Karpas-422 (cell line): ENCODE data around the gene C10orf90. TPM values are rescaled to one million over a fixed set of nuclear protein-coding genes. Genes with fewer than 3 reads are reported as not detected.

Experiments
- DNase-seq: peaks from one replicate; pipeline ENCODE4 v3.0.0-alpha.2; 2015
- H2AFZ ChIP-seq: fragments of 200-600 bp; sonication (generic); 2 replicates; pipeline ENCODE4 v1.6.1; 2014; ENCODE audit warnings: antibody characterized with exemption, low read length, mixed read lengths
- H3K27ac ChIP-seq: fragments of 200-600 bp; sonication (generic); 2 replicates; pipeline ENCODE4 v1.5.1; 2014; ENCODE audit warnings: mild to moderate bottlenecking, low read length, moderate library complexity
- H3K27me3 ChIP-seq: fragments of 200-600 bp; sonication (generic); 2 replicates; pipeline ENCODE4 v1.6.1; 2014; ENCODE audit warnings: low read length, mixed read lengths
- H3K36me3 ChIP-seq: fragments of 200-600 bp; sonication (generic); 2 replicates; pipeline ENCODE4 v1.6.1; 2014; ENCODE audit warnings: low read length, mixed read lengths; ENCODE audit not compliant: insufficient read depth
- H3K4me1 ChIP-seq: fragments of 200-600 bp; sonication (generic); 2 replicates; pipeline ENCODE4 v1.6.1; 2014; ENCODE audit warnings: mild to moderate bottlenecking, low read length, mixed read lengths
- H3K4me2 ChIP-seq: fragments of 200-600 bp; sonication (generic); 2 replicates; pipeline ENCODE4 v1.6.1; 2014; ENCODE audit warnings: low read length, low read depth, mild to moderate bottlenecking; ENCODE audit not compliant: poor library complexity, severe bottlenecking
- H3K4me3 ChIP-seq: fragments of 200-600 bp; sonication (generic); 2 replicates; pipeline ENCODE4 v1.5.1; 2014; ENCODE audit warnings: mild to moderate bottlenecking, antibody characterized with exemption, low read length, mixed read lengths
- H3K79me2 ChIP-seq: fragments of 200-600 bp; sonication (generic); 2 replicates; pipeline ENCODE4 v1.6.1; 2014; ENCODE audit warnings: mild to moderate bottlenecking, low read length, mixed read lengths
- H3K9ac ChIP-seq: fragments of 200-600 bp; sonication (generic); 2 replicates; pipeline ENCODE4 v1.6.0; 2014; ENCODE audit warnings: low read length
- H3K9me2 ChIP-seq: fragments of 200-600 bp; sonication (generic), shearing (Covaris generic); replicated peaks from 2 replicates; pipeline ENCODE4 v1.6.0; 2014; ENCODE audit warnings: mild to moderate bottlenecking, low read length, moderate library complexity; ENCODE audit not compliant: insufficient read depth
- H3K9me3 ChIP-seq: fragments of 300-700, 200-600 bp; sonication (generic); 2 replicates; pipeline ENCODE4 v1.6.1; 2014; ENCODE audit warnings: low read length, mixed read lengths
- H4K20me1 ChIP-seq: fragments of 200-600 bp; sonication (generic); 2 replicates; pipeline ENCODE4 v1.6.1; 2014; ENCODE audit warnings: mild to moderate bottlenecking, antibody characterized with exemption, low read length, low read depth; ENCODE audit not compliant: insufficient read depth
- total RNA-seq: library from RNA; depleted of rRNA; stranded (reverse); fragments of >200 nt; shearing (Covaris generic); gene quantifications from 2 replicates; pipeline ENCODE4 v1.2.3, GENCODE V29; 2014; ENCODE audit warnings: low replicate concordance

The C10orf90 gene
- total RNA-seq, 1 experiment from 2014 or later: not detected

- Histone ChIP-seq H3K79me2 (no peaks in the 10 kb centered on the region), H3K27me3 (no peaks in the 10 kb centered on the region), H3K9me2 (no peaks in the 10 kb centered on the region), H3K4me3 (no peak overlapping the region), H3K4me2 (no peak overlapping the region), H3K36me3 (no peaks in the 10 kb centered on the region), H3K9me3 (no peaks in the 10 kb centered on the region), H3K4me1 (no peaks in the 10 kb centered on the region), H3K9ac (no peak overlapping the region), H3K27ac (no peak overlapping the region), H2AFZ (no peak overlapping the region), H4K20me1 (no peaks in the 10 kb centered on the region)
- DNase-seq: no peak
These were observed 149.1 kb downstream of the C10orf90 start for GRCh38 chr10:126521399-126521798.

- H3K27me3 ChIP-seq: no peaks in the 10 kb centered on the region
- no peaks in the 10 kb centered on the region for H3K9me2 ChIP-seq
- no peak overlapping the region for H3K9ac ChIP-seq
- H2AFZ ChIP-seq: no peak overlapping the region
- no peaks in the 10 kb centered on the region for H3K36me3 ChIP-seq
- no peak overlapping the region for H3K27ac ChIP-seq
- no peaks in the 10 kb centered on the region for H3K9me3 ChIP-seq
- H3K4me3 ChIP-seq: no peak overlapping the region
- H3K4me2 ChIP-seq: no peak overlapping the region
- H3K4me1 ChIP-seq: no peaks in the 10 kb centered on the region
- no peaks in the 10 kb centered on the region for H3K79me2 ChIP-seq
- H4K20me1 ChIP-seq: no peaks in the 10 kb centered on the region
- no peak for DNase-seq
These were observed 149.7 kb downstream of the C10orf90 start for GRCh38 chr10:126520751-126521317.

GRCh38 chr10:126519992-126520391 lies 150.5 kb downstream of the C10orf90 start:
- H3K27me3 ChIP-seq: no peaks in the 10 kb centered on the region
- no peak overlapping the region for H3K4me2 ChIP-seq
- no peaks in the 10 kb centered on the region for H3K9me2 ChIP-seq
- H3K27ac ChIP-seq: no peak overlapping the region
- H2AFZ ChIP-seq: no peak overlapping the region
- no peaks in the 10 kb centered on the region for H3K4me1 ChIP-seq
- no peak for DNase-seq
- no peak overlapping the region for H3K4me3 ChIP-seq
- H3K9me3 ChIP-seq: no peaks in the 10 kb centered on the region
- H3K36me3 ChIP-seq: no peaks in the 10 kb centered on the region
- H4K20me1 ChIP-seq: no peaks in the 10 kb centered on the region
- no peaks in the 10 kb centered on the region for H3K79me2 ChIP-seq
- no peak overlapping the region for H3K9ac ChIP-seq

GRCh38 chr10:126519185-126519584 lies 151.3 kb downstream of the C10orf90 start:
- Histone ChIP-seq H3K9ac (no peak overlapping the region), H3K79me2 (no peaks in the 10 kb centered on the region), H3K27ac (no peak overlapping the region), H3K4me2 (no peak overlapping the region), H4K20me1 (no peaks in the 10 kb centered on the region), H3K36me3 (no peaks in the 10 kb centered on the region), H3K9me2 (no peaks in the 10 kb centered on the region), H3K27me3 (no peaks in the 10 kb centered on the region), H3K4me3 (no peak overlapping the region), H3K9me3 (no peaks in the 10 kb centered on the region), H2AFZ (no peak overlapping the region), H3K4me1 (no peaks in the 10 kb centered on the region)
- DNase-seq: no peak

- no peak overlapping the region for H3K27ac ChIP-seq
- H3K4me3 ChIP-seq: no peak overlapping the region
- no peaks in the 10 kb centered on the region for H3K9me3 ChIP-seq
- no peak overlapping the region for H3K4me2 ChIP-seq
- no peaks in the 10 kb centered on the region for H3K36me3 ChIP-seq
- no peaks in the 10 kb centered on the region for H3K9me2 ChIP-seq
- H3K4me1 ChIP-seq: no peaks in the 10 kb centered on the region
- H3K27me3 ChIP-seq: no peaks in the 10 kb centered on the region
- no peak overlapping the region for H2AFZ ChIP-seq
- no peaks in the 10 kb centered on the region for H4K20me1 ChIP-seq
- no peak for DNase-seq
- no peak overlapping the region for H3K9ac ChIP-seq
- H3K79me2 ChIP-seq: no peaks in the 10 kb centered on the region
These were observed 152.0 kb downstream of the C10orf90 start for GRCh38 chr10:126518218-126519080.

- H3K27ac ChIP-seq: no peak overlapping the region
- H3K4me3 ChIP-seq: no peak overlapping the region
- no peak overlapping the region for H3K4me2 ChIP-seq
- H2AFZ ChIP-seq: no peak overlapping the region
- no peaks in the 10 kb centered on the region for H3K9me3 ChIP-seq
- no peak for DNase-seq
- H4K20me1 ChIP-seq: no peaks in the 10 kb centered on the region
- H3K79me2 ChIP-seq: no peaks in the 10 kb centered on the region
- H3K36me3 ChIP-seq: no peaks in the 10 kb centered on the region
- no peak overlapping the region for H3K9ac ChIP-seq
- no peaks in the 10 kb centered on the region for H3K27me3 ChIP-seq
- H3K4me1 ChIP-seq: no peaks in the 10 kb centered on the region
- H3K9me2 ChIP-seq: no peaks in the 10 kb centered on the region
These were observed 154.0 kb downstream of the C10orf90 start for GRCh38 chr10:126516515-126516914.

- no peak overlapping the region for H3K4me3 ChIP-seq
- no peak for DNase-seq
- no peaks in the 10 kb centered on the region for H3K9me2 ChIP-seq
- H3K4me1 ChIP-seq: no peaks in the 10 kb centered on the region
- H3K27me3 ChIP-seq: no peaks in the 10 kb centered on the region
- H2AFZ ChIP-seq: no peak overlapping the region
- H3K79me2 ChIP-seq: no peaks in the 10 kb centered on the region
- no peak overlapping the region for H3K27ac ChIP-seq
- no peak overlapping the region for H3K4me2 ChIP-seq
- H3K36me3 ChIP-seq: no peaks in the 10 kb centered on the region
- no peaks in the 10 kb centered on the region for H4K20me1 ChIP-seq
- no peaks in the 10 kb centered on the region for H3K9me3 ChIP-seq
- H3K9ac ChIP-seq: no peak overlapping the region
These were observed 158.5 kb downstream of the C10orf90 start for GRCh38 chr10:126511917-126512479.

GRCh38 chr10:126509182-126509581 lies 161.3 kb downstream of the C10orf90 start:
- Histone ChIP-seq H3K9me3 (no peaks in the 10 kb centered on the region), H3K4me3 (no peak overlapping the region), H3K79me2 (no peaks in the 10 kb centered on the region), H3K27me3 (no peaks in the 10 kb centered on the region), H3K27ac (no peak overlapping the region), H3K36me3 (no peaks in the 10 kb centered on the region), H4K20me1 (no peaks in the 10 kb centered on the region), H2AFZ (no peak overlapping the region), H3K4me2 (no peak overlapping the region), H3K9ac (no peak overlapping the region), H3K4me1 (no peaks in the 10 kb centered on the region), H3K9me2 (no peaks in the 10 kb centered on the region)
- DNase-seq: no peak
